Stimulated activated CD4-positive, alpha-beta T cell treated with anti-CD3 and anti-CD28 coated beads, Interleukin-2, amount 100 ng/mL, for 4 hours (primary cell): ENCODE data around the gene IMMP1L.
A peak's percentile ranks its signal among the peaks of the same experiment; 100 is the strongest.
"Not testable (repeated sequence)": the region's sequence is repeated elsewhere in the genome, so short reads cannot be mapped to it uniquely, and the experiment has no call there.

ENCODE experiments used
- DNase-seq: peaks from one replicate; pipeline ENCODE4 v3.0.0-alpha.2; 2020; ENCODE audit warnings: low read depth

IMMP1L gene, protein sequence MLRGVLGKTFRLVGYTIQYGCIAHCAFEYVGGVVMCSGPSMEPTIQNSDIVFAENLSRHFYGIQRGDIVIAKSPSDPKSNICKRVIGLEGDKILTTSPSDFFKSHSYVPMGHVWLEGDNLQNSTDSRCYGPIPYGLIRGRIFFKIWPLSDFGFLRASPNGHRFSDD

DNA sequence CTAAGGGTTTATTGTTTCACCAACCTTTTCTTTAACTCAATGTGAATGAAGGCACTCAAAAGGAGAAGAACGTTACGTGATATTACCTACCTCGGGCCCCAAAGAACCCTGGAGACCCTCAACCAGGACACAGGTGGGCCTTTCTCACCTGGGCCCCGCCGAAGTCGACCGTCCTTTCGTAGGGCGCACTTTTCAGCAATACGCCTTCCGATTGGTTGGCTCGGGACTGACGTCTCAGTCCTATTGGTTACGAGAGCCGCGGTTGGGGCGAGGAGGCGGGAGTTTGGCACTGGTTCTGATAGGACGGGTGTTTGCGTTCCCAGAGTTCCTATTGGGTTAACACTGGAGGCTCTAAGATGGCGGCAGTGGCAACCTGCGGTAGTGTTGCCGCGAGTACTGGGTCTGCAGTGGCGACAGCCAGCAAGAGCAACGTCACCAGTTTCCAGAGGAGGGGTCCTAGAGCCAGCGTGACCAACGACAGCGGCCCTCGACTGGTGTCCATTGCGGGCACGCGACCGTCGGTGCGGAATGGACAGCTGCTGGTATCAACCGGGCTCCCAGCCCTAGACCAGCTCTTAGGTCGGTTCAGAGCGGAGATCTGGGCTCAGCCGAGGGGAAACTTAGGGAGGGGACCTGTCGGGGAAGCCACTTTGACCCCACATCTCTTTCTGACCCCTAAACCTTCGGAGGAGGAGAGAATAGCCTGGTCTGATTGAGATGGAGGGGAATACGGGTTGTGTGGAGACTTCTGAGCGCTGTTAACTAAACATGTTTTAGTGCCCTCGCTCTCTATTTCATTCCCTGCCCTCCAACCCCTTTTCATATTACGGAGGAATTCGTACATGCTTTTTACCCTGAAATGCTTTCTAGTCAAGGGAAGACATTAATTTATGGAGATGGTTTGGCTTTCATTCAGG is at the start of gene IMMP1L, which contains the start of gene ELP4:
Gene IMMP1L, minus strand, starts transcription at position 194 of the 917 bp plus-strand sequence. CDS start 46,346 bp downstream, outside the sequence.
Gene ELP4, plus strand, starts transcription at position 339 of the 917 bp plus-strand sequence. Its CDS starts 18 bp downstream, at position 357.
- peak; percentile 93 for DNase-seq

DNA sequence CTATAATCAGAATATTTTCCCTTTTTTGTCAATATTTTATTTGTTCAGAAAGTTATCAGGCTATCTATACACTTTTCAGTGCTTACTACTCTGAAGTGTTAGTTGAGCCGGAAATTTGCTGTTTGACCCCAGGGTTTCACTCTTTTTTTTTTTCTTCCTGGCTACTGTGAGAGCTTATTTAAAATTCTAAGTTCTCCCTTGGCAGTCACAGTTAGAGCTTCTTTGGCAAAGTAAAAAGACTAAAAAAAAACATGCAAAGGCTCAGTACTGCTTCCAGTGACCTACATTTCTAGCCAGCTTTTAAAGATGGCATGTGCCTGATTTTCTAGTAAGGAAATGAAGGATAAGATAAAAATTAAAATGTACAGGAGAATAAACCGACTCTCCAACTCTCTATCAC is 48.6 kb upstream of the IMMP1L start:
- DNase-seq = no peak

DNA sequence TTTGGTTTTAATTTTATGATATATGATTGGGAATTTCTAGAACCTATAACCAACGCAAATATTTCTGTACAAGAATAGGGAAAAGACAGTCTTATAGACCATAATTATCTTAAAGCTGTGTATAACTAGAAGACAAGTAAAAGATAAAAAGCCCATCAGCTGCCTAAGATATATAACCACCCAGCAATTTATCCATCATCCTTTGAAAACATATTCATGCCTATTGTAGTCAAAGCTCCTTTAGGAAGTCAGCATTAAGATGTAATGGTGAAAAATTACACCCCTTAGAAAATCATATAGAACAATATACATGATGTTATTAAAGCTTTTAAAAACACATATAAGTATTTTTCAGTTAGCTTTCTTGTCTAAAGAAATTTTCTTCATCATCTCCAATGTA is 46.5 kb upstream of the IMMP1L start:
- no peak for DNase-seq

DNA sequence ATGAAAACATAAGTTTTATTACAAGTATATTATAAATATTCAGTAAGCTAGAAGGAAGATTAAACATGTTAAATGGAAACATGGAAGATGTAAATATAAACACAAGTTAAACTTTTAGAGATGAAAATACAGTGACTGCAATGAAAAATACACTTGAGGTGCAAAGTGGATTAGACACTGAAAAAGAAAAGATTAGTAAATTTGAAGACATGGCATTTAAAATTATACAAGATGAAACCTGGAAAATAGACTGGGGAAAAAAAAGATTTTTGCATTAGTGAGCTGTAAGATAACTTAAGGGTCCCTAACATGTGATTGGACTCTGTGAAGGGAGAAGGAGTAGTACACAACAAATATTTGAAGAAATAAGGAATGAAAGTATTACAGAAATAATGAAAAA is 33.4 kb upstream of the IMMP1L start:
- no peak for DNase-seq

DNA sequence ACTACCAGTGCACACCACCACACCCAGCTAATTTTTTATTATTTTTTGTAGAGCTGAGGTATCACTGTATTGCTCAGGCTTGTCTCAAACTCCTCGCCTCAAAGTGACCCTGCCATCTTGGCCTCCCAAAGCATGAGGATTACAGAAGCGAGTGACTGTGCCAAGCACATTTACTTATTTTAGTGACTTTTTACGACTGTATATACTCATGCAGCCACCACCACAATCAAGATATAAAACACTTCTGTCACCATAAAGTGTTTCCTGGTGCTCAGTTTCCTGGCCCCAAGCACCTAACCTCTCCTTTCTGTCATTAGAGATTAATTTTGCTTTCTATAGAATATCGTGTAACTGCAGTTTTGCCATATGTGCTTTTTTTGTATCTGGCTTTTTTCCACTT is 26.1 kb upstream of the IMMP1L start:
- DNase-seq = no peak

DNA sequence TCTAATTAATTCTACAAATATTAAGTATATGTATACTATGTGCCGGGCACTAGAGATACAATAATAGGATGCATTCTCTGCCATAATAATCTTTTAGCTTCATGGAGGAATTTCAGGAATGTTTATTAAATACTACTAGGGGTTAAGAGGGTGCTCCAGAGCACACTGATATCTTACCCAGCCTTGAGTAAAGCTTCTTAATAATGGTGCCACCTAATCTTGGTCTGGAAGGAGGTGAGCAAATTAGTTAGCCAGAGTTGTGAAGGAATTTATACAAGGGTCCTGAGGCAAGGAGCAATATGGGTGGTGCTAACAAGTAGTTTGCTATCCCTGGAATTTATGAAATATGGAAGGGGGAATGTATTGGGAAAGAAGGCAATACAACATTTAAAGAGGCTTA is 21.9 kb upstream of the IMMP1L start:
- no peak for DNase-seq

DNA sequence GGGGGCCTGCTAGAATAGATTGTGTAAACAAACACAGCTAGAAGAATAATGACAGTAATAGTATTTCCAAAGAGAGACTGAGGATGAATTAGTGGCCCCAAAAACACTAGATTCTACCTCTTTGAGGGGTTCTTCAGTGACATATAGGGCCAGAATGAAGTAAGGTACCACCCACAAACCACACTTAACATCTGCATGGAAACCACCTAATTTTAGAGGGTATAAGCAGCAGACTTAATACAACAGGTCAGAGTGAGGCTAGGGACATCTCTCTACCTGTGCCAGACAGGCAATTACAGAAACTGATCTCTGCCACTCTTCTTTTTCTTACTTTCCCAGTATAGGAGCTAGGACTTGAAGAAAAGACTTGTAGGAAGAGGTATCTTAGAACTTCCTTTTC is 20.3 kb upstream of the IMMP1L start:
- DNase-seq = no peak

DNA sequence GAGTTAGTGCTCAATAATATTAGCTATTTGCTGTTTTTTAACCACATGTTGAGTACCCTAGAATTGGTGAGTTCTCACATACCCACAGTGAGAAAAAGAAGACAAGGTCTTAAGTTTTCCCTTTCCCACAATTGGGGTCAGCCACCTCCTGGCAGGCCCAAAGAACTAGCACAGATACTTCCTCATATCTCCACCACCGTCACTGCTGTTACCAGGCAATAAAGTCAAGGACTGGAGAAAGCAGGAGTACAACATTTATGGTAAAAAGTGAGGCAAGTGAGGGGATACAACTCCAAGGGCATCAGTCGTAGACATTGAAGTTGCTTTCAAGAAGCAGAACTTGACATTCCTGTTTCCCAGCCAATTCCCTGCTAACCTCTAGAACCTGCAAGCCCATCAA is 19.8 kb upstream of the IMMP1L start:
- DNase-seq = no peak

DNA sequence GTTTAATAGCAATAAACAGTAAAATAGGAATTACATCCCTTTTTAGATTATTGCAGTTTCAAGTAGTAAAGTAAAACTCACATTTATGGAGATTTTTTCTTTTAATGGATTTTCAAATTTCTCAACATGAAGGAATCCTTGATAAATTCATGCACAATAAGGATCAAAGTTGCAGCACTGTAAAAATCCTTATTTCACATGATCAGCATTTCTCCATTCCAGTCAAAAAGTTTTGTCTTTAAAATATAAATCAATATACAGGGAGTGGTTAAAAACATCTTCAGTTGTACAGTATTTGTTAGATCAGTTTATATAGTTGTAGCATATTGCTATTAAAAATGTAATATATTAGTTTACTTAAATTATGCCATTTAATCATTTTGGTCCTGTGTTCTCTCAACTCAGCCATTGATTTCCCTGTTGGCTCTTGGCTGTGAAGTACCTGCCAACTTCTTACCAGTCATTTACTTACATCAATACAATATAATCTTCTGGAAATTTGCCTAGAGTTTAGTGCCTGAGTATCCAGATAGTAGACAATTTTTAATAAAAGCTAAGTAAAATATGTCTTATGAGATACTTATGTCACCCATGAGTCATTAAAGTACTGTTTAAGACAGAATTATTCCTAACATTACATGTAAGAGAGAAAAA is 12.2 kb upstream of the IMMP1L start:
- no peak for DNase-seq

DNA sequence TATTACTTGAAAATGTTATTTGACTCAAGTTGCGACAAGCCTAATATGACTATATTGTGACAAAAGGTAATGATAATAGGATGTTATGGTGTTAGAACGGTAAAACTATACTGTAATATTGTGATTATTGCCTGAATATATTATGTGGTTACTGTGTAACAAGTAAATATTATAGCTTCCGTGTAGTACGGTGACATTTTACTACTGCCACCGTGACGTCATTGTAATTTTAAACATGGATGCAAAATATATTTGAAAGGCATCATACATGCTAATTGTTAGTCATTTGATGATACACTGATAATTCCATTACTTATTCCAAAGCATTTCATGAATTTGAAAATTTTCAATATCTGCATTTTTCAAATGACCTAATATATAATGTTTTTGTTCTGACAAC is 2.7 kb upstream of the IMMP1L start:
- DNase-seq = no peak

DNA sequence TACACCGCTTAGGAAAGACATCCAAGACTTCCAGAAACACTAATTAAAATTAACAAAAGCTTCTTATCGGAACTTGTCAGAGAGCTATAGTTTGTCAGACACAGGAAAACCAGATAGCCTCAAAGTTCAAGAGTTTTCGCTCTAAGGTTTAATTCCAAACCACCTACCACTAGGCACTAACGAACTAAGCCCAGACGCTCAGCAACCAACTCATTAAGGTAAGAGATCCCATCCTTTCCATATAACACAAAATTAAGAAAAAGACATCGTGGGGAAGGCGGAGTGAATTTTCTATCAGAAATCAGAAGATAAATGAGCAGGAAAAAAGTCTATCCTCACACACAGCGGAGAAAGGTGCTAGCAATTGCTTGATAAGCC is 382 bp downstream of the IMMP1L start:
- DNase-seq = no peak

DNA sequence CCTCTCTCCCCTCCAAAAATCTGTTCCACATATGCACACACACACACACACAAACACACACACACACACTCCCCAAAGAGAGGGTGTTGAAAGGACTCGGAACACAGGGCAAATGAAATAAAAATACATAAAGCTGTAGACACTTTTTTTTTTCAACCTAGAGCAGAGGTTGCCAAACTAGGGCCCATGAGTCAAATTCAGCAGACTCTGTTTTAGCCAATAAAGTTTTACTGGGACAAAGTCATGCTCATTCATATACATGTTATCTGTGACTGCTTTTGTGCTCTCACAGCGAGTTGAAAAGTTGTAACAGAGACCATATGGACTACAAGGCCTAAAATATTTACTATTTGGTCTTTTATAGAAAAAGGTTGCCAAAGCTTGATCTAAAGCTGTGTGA is 8.9 kb downstream of the IMMP1L start:
- no peak for DNase-seq

DNA sequence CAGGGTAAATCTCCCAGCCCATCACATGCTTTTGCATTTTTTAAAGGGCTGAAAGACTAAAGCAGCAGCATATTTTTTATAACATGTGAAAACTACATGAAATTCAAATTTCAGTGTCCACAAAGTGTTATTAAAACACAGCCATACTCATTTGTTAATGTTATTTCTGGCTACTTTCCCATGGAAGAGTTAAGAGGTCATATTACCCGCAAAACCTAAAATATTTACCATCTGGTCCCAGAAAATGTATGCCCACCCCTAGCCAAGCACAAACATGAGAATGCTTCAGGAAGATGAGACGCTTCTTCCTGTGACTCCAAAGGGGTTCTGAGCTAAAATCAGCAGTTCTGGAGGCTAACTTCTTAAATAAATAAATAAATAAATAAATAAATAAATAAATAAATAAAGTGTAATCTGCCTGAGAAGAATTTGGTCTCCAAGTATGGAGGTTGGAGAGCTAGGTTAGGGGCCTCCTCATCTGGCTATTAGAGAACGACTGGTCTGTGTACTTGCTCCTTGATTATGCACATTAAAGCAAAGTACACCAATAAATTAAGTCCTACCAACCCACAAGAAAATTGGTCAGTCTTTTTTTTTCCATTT is 9.7 kb downstream of the IMMP1L start:
- DNase-seq = no peak

DNA sequence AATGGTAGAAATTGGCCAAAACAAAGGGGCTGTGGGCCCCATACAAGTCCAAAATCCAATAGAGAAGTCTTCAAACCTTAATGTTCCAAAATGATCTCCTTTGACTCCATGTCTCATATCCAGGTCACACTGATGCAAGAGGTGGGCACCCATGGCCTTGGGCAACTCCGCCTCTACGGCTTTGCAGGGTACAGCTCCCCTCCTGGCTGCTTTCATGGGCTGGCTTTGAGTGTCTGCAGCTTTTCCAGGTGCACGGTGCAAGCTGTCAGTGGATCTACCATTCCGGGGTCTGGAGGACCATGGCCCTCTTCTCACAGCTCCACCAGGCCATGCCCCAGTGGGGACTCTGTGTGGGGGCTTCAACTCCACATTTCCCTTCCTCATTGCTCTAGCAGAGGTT is 15.7 kb downstream of the IMMP1L start:
- DNase-seq = not testable (repeated sequence)

DNA sequence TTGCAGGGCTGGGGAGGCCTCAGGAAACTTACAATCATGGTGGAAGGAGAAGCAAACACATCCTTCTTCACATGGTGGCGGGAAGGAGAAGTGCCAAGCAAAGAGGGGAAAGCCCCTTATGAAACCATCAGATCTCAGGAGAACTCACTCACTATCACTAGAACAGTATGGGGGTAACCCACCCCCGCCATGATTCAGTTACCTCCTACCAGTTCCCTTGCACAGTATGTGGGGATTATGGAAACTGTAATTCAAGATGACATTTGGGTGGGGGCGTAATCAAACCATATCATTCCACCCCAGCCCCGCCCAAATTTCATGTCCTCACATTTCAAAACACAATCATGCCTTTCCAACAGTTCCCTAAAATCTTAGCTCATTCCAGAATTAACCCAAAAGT is 16.2 kb downstream of the IMMP1L start:
- DNase-seq = no peak

DNA sequence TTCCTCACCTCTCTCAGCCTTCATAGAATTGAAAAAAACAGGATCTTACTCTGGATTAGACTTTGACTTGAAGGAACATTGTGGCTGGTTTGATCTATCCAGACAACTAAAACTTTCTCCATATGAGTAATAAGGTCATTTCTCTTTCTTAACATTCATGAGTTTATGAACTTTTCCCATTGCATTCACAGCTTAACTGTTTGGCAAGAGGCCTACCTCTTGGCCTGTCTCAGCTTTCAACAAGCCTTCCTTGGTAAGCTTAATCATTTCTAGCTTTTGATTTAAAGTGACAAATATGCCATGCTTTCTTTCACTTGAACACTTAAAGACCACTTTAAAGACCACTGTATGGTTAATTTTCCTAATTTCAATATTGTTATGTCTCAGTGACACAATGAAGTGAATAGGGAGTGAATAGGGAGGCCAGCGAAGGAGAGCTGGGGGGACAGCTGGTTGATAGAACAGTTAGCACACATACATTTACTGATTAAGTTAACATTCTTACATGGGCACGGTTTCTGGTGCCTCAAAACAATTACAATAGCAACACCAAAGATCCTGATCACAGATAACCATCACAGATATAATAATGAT is 17.0 kb downstream of the IMMP1L start:
- DNase-seq = no peak

DNA sequence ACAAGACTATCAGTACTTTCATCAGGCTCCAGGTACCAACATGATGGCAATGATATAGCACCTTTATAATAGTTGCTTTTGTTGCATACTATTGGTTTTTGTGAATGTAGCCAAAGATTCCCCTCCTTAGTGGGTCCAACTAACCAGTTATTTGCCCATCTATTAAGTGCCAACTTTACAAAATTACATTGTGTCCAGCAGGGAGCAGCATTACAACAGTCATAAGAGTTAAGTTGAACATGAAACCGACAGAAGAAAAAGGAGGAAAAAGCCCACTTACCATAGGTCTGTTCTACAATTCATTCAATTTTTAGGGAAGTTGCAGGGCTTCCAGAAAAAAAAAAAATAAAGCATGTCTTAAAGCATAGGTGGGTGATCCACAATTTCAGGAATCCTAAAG is 21.6 kb downstream of the IMMP1L start:
- DNase-seq = no peak

DNA sequence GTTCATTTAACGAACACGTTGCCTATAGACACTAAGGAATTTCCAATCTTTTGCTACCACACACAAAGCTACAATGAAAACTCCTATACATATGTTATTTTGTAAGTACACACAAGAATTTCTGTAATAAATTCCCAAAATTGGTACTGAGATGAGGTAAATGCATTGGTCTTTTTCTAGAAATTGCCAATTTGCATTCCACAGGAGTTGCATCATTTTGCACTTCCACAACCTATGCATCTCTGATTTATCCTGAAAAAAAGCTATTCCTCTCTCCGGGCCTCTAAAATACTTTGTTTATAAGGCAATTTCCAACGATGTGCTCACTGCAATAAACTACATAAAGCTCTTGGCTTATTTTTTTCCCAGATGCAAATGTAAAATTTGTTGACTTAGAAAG is 24.9 kb downstream of the IMMP1L start:
- DNase-seq = no peak

DNA sequence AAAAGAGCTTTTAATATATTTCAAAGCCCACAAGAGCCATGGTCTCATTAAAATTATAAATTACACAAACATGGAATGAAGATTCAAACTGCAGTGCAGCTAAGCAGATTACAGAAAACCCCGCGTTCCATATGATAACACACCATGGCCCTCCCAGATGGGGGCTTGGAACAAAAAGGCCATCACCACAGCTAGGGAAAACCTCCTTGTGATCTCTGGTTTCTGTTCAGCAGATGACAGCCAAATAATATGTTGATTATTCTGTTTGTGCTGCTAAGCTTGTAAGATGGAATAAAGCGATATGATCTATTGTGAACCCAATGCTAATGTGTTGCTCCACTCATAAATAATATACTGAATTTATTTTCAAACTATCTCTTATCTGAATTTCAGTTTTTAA is 28.5 kb downstream of the IMMP1L start:
- no peak for DNase-seq

DNA sequence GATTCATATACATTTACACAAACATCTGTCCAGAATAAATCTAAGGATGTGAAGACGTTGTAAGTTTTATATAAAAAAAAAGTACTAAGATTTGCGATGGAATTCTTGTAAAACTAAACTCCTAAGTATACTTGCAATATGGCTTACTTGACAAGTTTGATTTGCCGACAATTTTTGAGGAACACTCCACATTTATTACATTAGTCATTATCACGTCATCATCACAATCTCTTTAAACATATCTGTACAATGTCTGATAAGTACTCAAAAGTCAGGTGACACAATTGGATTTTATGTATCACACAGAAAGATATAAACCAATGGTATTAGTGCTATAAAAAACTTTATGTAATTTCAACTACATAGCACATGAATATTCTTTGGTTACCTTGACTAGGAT is 30.4 kb downstream of the IMMP1L start:
- no peak for DNase-seq

DNA sequence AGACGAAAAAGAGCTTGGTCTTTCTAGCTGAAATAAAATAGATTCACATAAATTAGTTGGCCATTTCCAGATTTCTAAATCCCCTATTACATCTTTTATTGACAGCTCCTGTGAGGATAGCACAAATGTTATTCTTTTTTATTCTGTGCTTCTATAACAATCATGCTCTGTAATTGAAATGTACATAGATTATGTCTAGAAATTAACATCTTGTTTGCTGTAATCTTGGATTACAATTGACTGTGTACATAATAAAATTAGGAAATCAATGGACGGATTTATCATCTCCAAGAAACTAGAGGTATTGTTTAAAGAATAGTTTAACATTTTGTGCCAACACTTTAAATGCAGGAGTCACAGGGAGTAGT is 31.2 kb downstream of the IMMP1L start:
- no peak for DNase-seq

DNA sequence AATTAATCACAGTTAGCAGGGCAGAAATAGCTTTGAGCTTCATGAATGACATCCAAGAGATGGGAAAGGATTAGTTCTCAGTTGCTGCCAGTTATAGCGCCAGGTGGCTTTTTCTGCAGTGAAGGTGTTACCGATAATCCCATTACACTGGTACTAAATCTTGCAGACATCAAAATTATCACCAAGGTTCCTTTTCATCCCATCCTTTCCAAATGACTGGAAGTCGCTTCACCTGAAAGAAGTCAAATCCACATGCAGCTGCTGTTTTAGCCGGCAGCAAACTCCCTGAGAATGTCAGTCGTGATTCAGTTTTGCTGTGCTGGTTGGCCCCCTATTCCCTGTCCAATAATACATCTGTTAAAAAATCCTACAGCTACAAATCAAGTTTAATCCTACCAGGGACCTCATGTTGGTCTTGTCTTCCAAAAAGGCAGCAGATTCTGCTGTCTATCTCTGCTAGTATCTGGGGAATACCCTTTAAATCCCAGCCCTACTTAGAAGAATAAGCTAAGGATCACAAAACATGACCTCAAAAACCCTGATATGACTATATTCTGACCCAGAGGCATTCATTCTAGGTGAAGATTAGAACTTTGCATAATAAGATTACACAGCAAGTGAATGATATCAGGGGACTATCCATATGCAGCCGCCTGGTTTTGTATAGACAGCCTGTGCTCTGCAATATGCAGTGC is 31.7 kb downstream of the IMMP1L start:
- DNase-seq = no peak
